OCI-LY1 (cell line): ENCODE results near the gene OLR1.
A peak's percentile ranks its signal among the peaks of the same experiment; 100 is the strongest.

Experiments used
- CTCF ChIP-seq: fragments of 200-600 bp; sonication (generic), shearing (Covaris generic); IDR thresholded peaks from 2 replicates; pipeline ENCODE4 v1.5.1; 2017; ENCODE audit warnings: mild to moderate bottlenecking, antibody characterized with exemption, low read length, moderate library complexity, mixed read lengths
- EZH2 ChIP-seq: fragments of 200-600 bp; sonication (generic), shearing (Covaris generic); IDR thresholded peaks from 2 replicates; pipeline ENCODE4 v1.8.0; 2017; ENCODE audit warnings: borderline replicate concordance, mixed run types, mild to moderate bottlenecking, antibody characterized with exemption, low read length, moderate library complexity, mixed read lengths

GRCh38 chr12:10190558-10191388 lies 18.8 kb upstream of the OLR1 start:
- TF ChIP-seq CTCF (peak; percentile 72), EZH2 (no peak)
